ENCODE measurements around the gene KLHL14. TPM values are rescaled to one million over a fixed set of nuclear protein-coding genes. Genes with fewer than 3 reads are reported as not detected.

Gene KLHL14
- polyA plus RNA-seq, 2 of the 4 experiments (the other 2 are of a cell fraction), result not detected

- TF ChIP-seq PBX3 (IDR thresholded peaks at IDR 0.05), result no peak
- no peak for TF ChIP-seq JUN (IDR thresholded peaks at IDR 0.05)
- no peak for TF ChIP-seq EP300 (IDR thresholded peaks at IDR 0.05)
Observed at GRCh38 chr18:32714571-32715148, 58.2 kb downstream of the KLHL14 start (continued).

- DNase-seq (ENCODE audit: low read depth in 1 of 2, low spot score in 1 of 2), result no peak
- WGBS (ENCODE audit: missing lambda C conversion rate), result 0% methylated on average over 1 of the region's 1 CpG
- Histone ChIP-seq H3K27ac (no peak overlapping the region), H3K4me2 (no peak overlapping the region), H3K4me1 (no peaks in the 10 kb centered on the region), H3K9me3 (no peaks in the 10 kb centered on the region), H3K4me3 (no peak overlapping the region)
- no peak for FAIRE-seq
- TF ChIP-seq ZFP36 (IDR thresholded peaks at IDR 0.05; ENCODE audit: borderline replicate concordance, partially characterized antibody) (no peak), ZSCAN20 (CRISPR knock-in tag; IDR thresholded peaks at IDR 0.05) (no peak), MYC (IDR thresholded peaks at IDR 0.05; ENCODE audit: borderline replicate concordance, low read length) (no peak), RCOR1 (IDR thresholded peaks at IDR 0.05; ENCODE audit: low read depth, low read length) (no peak), FOSB (CRISPR knock-in tag; IDR thresholded peaks at IDR 0.05) (no peak), EHMT2 (IDR thresholded peaks at IDR 0.05; ENCODE audit: low read depth) (no peak), USF2 (IDR thresholded peaks at IDR 0.05) (no peak), MAFK (IDR thresholded peaks at IDR 0.05; ENCODE audit: partially characterized antibody) (no peak)
- ChIA-PET POLR2A (no interaction called here), CTCF (no interaction called here)
- ATAC-seq, result no peak
Observed at GRCh38 chr18:32712860-32713259, 60.0 kb downstream of the KLHL14 start.

- Histone ChIP-seq H3K4me2 (no peak overlapping the region), H3K27ac (no peak overlapping the region), H3K9me3 (no peaks in the 10 kb centered on the region), H3K4me3 (no peak overlapping the region), H3K4me1 (no peaks in the 10 kb centered on the region)
- ATAC-seq, result no peak
- ChIA-PET POLR2A (no interaction called here), CTCF (no interaction called here)
- WGBS (ENCODE audit: missing lambda C conversion rate), result 17% methylated on average over 2 of the region's 2 CpGs
- FAIRE-seq, result no peak
- TF ChIP-seq FOSL2 (IDR thresholded peaks at IDR 0.05) (no peak), FOSL2 (CRISPR knock-in tag; IDR thresholded peaks at IDR 0.05) (no peak)
- DNase-seq (ENCODE audit: low read depth in 1 of 2, low spot score in 1 of 2), result no peak
Observed at GRCh38 chr18:32711862-32712261, 61.0 kb downstream of the KLHL14 start.

GRCh38 chr18:32707586-32707985 is 65.2 kb downstream of the KLHL14 start:
- no peak for TF ChIP-seq RAD21 (conservative IDR thresholded peaks at IDR 0.05 in 1 of 2, IDR thresholded peaks at IDR 0.05 in 1 of 2)
- no peak for TF ChIP-seq RFX5 (IDR thresholded peaks at IDR 0.05)
- TF ChIP-seq MAFK (IDR thresholded peaks at IDR 0.05; ENCODE audit: partially characterized antibody), result no peak
- no peak for TF ChIP-seq HDAC2 (IDR thresholded peaks at IDR 0.05)
- no peak for TF ChIP-seq CBX2 (IDR thresholded peaks at IDR 0.05; ENCODE audit: borderline replicate concordance, low read depth)
- no peak for TF ChIP-seq RNF2 (IDR thresholded peaks at IDR 0.05; ENCODE audit: borderline replicate concordance, low read depth)
- TF ChIP-seq ZSCAN20 (CRISPR knock-in tag; IDR thresholded peaks at IDR 0.05), result no peak
- no peak for TF ChIP-seq CBX8 (IDR thresholded peaks at IDR 0.05)
- TF ChIP-seq JUNB (IDR thresholded peaks at IDR 0.05), result no peak
- no peak for TF ChIP-seq MYC (IDR thresholded peaks at IDR 0.05; ENCODE audit: borderline replicate concordance, low read length)
- TF ChIP-seq CEBPB (IDR thresholded peaks at IDR 0.05), result no peak
- no peak for TF ChIP-seq HEYL (CRISPR knock-in tag; IDR thresholded peaks at IDR 0.05)
- ATAC-seq, result no peak
- 45% methylated on average over 2 of the region's 2 CpGs for WGBS (ENCODE audit: missing lambda C conversion rate)
- no peak overlapping the region for H3K4me3 ChIP-seq
- no peaks in the 10 kb centered on the region for H3K4me1 ChIP-seq
- H3K4me2 ChIP-seq, result no peak overlapping the region
- DNase-seq (ENCODE audit: low read depth in 1 of 2, low spot score in 1 of 2), result no peak
- FAIRE-seq, result no peak
- ChIA-PET CTCF (interaction anchor here (3.2 kb wide), 1 partner anchor 8 kb away, joined by 11 read pairs; no protein-coding TSS in a partner anchor), POLR2A (no interaction called here)
- no peak overlapping the region for H3K27ac ChIP-seq
- H3K9me3 ChIP-seq, result no peaks in the 10 kb centered on the region

Measured in A549 (cell line).